ENCODE data around the gene PRAF2. TPM values are rescaled to one million over a fixed set of nuclear protein-coding genes. Genes with fewer than 3 reads are reported as not detected.

PRAF2 gene
- total RNA-seq, 4 donors from 2014 or later: 19.2 to 32.9 (median 22.1) TPM

GRCh38 chrX:49075347-49075746 is 1.5 kb upstream of the PRAF2 start:
- no peaks in the 10 kb centered on the region for H3K27me3 ChIP-seq
- intact Hi-C loops (cut with DNase I): no loop called here
- no peak overlapping the region for H3K27ac ChIP-seq
- H3K36me3 ChIP-seq: no peaks in the 10 kb centered on the region
- no peak overlapping the region for H3K4me3 ChIP-seq (replicated peaks in 1 of 3)
- TF ChIP-seq, protein P1, sequence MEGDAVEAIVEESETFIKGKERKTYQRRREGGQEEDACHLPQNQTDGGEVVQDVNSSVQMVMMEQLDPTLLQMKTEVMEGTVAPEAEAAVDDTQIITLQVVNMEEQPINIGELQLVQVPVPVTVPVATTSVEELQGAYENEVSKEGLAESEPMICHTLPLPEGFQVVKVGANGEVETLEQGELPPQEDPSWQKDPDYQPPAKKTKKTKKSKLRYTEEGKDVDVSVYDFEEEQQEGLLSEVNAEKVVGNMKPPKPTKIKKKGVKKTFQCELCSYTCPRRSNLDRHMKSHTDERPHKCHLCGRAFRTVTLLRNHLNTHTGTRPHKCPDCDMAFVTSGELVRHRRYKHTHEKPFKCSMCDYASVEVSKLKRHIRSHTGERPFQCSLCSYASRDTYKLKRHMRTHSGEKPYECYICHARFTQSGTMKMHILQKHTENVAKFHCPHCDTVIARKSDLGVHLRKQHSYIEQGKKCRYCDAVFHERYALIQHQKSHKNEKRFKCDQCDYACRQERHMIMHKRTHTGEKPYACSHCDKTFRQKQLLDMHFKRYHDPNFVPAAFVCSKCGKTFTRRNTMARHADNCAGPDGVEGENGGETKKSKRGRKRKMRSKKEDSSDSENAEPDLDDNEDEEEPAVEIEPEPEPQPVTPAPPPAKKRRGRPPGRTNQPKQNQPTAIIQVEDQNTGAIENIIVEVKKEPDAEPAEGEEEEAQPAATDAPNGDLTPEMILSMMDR (IDR thresholded peaks at IDR 0.05): no peak
- no peak for TF ChIP-seq POLR2A (IDR thresholded peaks at IDR 0.05)
- H3K4me1 ChIP-seq: peaks cover 0 to 15% of the 10 kb centered on the region in 2 donors
- no peaks in the 10 kb centered on the region for H3K9me3 ChIP-seq
- 96 to 100% methylated on average over 6 to 7 of the region's 13 CpGs for WGBS, 2 donors
- no peak for DNase-seq

GRCh38 chrX:49072712-49073095 is 1.1 kb downstream of the PRAF2 start:
- intact Hi-C loops (cut with DNase I): no loop called here
- Histone ChIP-seq H3K4me1 (peaks cover 0 to 15% of the 10 kb centered on the region in 2 donors), H3K9me3 (no peaks in the 10 kb centered on the region), H3K4me3 (replicated peaks in 1 of 3) (peak overlapping the region in 1 of 3 donors; percentile 1), H3K27ac (peak overlapping the region in 1 of 3 donors; percentile 56), H3K36me3 (no peaks in the 10 kb centered on the region), H3K27me3 (no peaks in the 10 kb centered on the region)
- no peak for DNase-seq
- WGBS, 2 donors: 20 to 31% methylated on average over 8 of the region's 10 CpGs
- TF ChIP-seq POLR2A (IDR thresholded peaks at IDR 0.05): no peak
- TF ChIP-seq, protein P1 (IDR thresholded peaks at IDR 0.05): no peak

DNA sequence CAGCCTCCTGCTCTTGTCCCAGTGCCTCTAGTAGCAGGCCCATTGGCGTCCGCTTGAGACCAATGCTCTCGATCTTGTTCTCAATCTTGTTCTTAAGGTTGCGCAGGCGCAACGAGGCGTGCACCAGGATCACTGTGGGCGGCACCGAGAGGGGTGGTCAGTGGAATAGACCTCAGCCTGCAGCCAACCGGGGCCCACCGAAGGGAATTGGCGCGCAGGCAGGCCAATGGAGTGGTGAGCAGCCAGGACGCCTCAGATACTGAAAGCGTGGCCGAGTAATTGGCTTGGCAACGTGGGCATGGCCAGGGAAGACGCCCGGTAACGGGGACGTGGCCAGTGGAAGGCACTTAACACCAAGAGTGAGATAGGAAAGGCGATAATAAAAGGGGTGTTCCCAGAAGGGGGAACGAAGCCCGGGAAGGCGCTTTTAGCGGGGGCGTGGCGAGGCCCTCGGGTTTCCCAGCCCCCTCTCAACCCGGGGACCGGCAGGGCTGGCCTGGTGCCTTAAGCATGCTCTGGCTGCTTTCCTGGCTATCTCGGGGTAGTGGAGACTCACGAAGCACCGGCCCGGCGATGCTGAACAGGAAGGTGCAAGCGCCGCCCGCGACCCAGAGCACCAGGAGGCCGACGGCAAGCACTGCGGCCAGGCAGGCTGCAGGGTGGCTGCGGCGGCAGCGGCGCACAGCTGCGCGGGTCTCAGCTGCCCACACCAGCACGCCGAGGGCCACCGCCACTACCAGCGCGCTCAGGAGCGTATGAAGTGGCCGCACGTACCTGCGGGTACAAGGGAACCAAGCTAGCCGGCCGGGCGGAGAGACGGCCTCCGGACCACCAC is 1.7 kb downstream of the PRAF2 start:
- intact Hi-C loops (cut with DNase I): no loop called here
- Histone ChIP-seq H3K9me3 (no peaks in the 10 kb centered on the region), H3K36me3 (no peaks in the 10 kb centered on the region), H3K27me3 (no peaks in the 10 kb centered on the region), H3K4me1 (peaks cover 0 to 15% of the 10 kb centered on the region in 2 donors), H3K4me3 (replicated peaks in 1 of 3) (peak overlapping the region in 1 of 3 donors; percentile 1), H3K27ac (peak overlapping the region in 1 of 3 donors; percentile 56)
- peak; percentile 91 to 94 for DNase-seq
- 17 to 21% methylated on average over 10 to 24 of the region's 63 CpGs for WGBS, 2 donors
- TF ChIP-seq, protein P1 (IDR thresholded peaks at IDR 0.05): no peak
- peak in 1 of 2 donors; percentile 40 for TF ChIP-seq POLR2A (IDR thresholded peaks at IDR 0.05)

- TF ChIP-seq, protein P1 (IDR thresholded peaks at IDR 0.05): no peak
- no peak for TF ChIP-seq POLR2A (IDR thresholded peaks at IDR 0.05)
- 93 to 100% methylated on average over 3 of the region's 4 CpGs for WGBS, 2 donors
- no peak for DNase-seq
- intact Hi-C loops (cut with DNase I): no loop called here
- Histone ChIP-seq H3K4me3 (replicated peaks in 1 of 3) (no peak overlapping the region), H3K36me3 (no peaks in the 10 kb centered on the region), H3K9me3 (no peaks in the 10 kb centered on the region), H3K4me1 (peaks cover 0 to 15% of the 10 kb centered on the region in 2 donors), H3K27ac (no peak overlapping the region), H3K27me3 (no peaks in the 10 kb centered on the region)
Measured at GRCh38 chrX:49070988-49071387, 2.8 kb downstream of the PRAF2 start.

DNA sequence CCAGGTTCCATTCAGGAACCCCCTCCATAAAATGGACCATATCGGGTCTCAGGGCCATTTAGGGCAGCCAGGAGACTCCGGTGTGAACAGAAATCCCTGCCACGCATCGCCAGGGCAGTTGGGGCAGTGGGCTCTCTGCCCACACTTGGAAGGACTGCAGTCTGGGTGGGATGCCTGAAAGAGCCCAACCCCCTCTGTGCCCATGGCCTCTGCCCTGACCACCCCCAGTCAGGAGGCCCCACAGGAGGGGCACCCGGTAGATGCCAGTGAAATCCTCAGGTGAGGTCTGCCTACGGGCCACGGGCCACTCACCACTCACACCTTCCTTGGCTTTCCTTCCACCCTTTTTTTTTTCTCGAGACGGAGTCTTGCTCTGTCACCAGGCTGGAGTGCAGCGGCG is 4.8 kb downstream of the PRAF2 start:
- no peak for TF ChIP-seq POLR2A (IDR thresholded peaks at IDR 0.05)
- TF ChIP-seq, protein P1 (IDR thresholded peaks at IDR 0.05): no peak
- no peak overlapping the region for H3K27ac ChIP-seq
- H3K36me3 ChIP-seq: no peaks in the 10 kb centered on the region
- DNase-seq: no peak
- H3K4me1 ChIP-seq: peaks cover 0 to 12% of the 10 kb centered on the region in 2 donors
- no peak overlapping the region for H3K4me3 ChIP-seq (replicated peaks in 1 of 3)
- WGBS, 2 donors: 91 to 94% methylated on average over 7 of the region's 11 CpGs
- no peaks in the 10 kb centered on the region for H3K9me3 ChIP-seq
- H3K27me3 ChIP-seq: no peaks in the 10 kb centered on the region
- intact Hi-C loops (cut with DNase I): no loop called here
